Amygdala (tissue), 56 donors: ENCODE results near the gene UBASH3A.

Experiments used
- DNase-seq, 56 donors: peaks; one replicate each; lab custom pipeline; 2025; lab: John Stamatoyannopoulos, UW

The UBASH3A gene, protein sequence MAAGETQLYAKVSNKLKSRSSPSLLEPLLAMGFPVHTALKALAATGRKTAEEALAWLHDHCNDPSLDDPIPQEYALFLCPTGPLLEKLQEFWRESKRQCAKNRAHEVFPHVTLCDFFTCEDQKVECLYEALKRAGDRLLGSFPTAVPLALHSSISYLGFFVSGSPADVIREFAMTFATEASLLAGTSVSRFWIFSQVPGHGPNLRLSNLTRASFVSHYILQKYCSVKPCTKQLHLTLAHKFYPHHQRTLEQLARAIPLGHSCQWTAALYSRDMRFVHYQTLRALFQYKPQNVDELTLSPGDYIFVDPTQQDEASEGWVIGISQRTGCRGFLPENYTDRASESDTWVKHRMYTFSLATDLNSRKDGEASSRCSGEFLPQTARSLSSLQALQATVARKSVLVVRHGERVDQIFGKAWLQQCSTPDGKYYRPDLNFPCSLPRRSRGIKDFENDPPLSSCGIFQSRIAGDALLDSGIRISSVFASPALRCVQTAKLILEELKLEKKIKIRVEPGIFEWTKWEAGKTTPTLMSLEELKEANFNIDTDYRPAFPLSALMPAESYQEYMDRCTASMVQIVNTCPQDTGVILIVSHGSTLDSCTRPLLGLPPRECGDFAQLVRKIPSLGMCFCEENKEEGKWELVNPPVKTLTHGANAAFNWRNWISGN

DNA sequence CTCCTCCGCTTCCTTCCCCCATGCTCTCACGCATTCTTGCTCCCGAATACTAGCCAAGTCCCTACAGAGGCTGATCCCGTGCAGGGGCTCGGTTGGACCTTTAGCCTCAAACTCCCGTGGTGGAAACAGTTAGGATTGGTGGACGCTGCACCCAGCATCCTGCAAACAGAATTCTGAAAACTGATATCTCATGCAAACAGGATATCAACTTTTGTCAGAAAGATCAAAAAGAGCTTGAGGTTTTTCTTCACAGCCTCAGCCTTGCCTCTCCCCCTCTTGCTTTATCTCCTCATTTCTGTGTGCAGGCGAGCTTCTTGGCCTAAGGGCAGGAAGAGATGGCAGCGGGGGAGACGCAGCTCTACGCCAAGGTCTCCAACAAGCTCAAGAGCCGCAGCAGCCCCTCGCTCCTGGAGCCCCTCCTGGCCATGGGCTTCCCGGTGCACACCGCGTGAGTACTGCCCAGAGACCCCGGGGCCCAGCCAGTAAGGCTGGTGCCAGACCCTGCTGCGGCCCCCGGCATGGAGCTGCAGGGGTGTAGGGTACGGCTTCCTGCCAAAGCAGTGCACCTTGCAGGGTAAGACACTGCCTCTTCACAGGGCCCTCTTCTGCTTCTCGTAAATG is at the start of gene UBASH3A:
Gene UBASH3A (plus strand): TSS at position 292 of the 621 bp plus-strand sequence. CDS start 44 bp downstream, at position 336.
- DNase-seq, result no peak

DNA sequence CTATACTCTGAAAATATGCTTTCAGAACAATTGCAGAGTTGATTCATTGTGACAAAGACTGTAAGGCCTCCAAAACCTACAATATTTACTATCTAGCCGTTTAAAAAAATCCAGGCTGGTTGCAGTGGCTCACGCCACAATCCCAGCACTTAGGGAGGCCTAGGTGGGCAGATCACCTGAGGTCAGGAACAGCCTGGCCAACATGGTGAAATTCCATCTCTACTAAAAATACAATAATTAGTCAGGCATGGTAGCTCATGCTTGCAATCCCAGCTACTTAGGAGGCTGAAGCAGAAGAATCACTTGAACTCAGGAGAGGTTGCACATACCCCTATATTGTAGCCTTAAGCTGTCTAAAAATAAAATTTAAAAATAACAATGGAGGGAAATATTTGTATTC is 47.7 kb upstream of the UBASH3A start:
- no peak for DNase-seq

DNA sequence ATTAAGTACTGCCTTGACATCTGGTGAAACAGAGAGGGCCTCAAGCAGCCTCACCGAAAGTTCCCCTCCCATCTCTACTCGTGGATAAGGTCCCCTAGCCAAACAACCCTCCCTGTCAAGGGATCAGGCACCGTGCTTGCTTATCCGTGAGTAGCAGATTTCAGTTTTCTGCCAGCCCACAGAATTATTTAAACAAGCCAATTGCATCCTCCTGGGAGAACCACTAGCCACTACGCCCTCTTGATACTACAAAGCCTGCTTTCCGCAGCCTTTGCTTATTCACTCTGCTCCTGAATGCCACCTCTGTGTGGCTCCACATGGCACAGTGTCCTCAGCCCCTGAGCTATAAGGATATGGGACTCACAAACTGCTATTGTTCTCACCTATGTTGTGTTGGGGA is 47.1 kb upstream of the UBASH3A start:
- DNase-seq, result no peak

DNA sequence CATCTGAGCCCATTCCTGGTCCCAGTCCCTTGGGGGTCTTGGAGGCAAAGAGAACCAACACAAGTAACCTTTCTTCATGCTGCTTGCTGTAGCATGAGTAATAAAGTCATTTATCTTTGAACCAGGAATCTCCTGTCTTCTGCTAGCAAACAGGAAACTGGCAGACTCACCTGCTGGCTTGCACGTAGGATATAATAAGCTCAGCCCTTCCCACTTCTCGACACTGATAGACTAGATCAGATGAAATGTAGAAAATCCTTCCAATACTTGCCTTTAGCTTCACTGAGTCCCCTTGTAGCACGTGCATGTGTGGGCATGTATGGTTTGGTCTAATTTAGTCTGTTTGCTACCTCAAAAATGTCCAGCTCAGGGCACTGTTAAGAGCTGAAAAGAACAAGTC is 46.4 kb upstream of the UBASH3A start:
- no peak for DNase-seq

DNA sequence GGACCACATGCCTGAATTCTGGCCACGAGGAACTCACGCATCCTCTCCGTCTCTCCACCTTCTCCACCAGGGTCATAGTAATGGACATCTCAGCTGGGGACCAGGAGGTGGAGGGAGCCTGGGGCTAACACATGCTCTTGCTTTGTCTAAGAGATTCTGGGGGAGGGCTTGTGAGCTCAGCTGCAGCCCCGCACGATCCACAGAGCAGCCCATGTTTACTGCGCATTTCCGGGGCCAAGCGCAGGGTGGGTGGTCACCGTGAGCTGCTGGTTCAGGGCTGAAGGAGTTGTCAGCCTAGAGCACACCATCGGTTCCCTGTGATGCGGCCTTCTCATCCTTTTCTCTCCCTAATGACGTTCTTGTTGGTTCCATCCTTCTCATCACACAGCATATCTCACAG is 45.4 kb upstream of the UBASH3A start:
- no peak for DNase-seq

DNA sequence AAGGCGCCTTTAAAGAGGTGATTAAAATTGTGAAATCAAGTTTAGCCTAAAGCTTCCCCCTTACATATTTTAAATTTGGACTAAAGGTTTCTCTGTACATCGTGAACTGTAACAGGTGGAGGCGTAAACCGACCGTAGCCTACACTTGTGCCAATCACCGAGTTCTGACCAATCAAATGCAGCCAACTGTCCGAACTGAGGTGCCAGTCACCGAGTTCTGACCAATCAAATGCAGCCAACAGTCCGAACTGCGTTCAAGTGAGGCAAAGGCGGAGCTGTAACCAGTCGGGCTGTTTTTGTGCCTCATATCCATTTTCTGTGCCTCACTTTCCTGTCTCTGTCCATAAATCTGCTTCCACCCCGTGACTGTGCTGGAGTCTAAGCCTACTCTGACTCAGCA is 44.8 kb upstream of the UBASH3A start:
- no peak for DNase-seq

DNA sequence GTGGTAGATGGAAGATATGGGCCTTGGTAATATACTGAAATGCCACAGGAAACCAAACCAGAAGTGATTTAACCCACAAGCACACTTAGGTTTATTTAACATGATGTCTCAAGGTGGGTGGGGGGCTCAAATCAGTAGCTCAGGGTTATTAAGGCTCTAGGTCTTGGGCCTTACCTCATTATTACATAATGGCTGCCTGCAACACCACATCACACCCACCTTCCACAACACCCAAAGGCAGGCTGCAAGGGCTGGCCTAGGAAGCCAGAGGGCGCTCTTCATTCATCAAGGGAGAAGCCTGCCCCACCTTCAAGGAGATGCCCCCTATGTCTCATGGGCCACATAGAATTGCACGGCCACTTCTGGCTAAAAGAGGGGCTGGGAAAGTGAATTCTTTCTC is 43.4 kb upstream of the UBASH3A start:
- no peak for DNase-seq

DNA sequence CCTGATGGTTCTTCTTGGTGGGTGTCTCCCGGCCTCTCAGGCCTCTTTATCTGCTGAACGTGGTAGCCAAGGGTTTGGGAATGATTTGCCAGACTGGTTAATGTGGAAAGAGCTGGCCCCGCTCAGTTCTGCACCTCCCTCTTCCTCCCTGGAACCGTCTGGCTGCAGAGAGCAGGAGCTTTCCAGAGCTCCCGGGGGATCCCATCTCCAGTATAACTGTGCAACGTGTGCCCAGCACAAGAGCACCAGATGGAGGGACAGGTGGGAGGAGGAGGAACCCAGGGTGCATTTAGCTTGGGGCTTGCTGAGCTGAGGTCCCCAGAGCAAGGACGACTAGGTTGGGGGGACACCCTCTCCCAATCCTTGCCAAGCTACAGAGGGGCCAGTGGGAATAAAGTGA is 42.4 kb upstream of the UBASH3A start:
- DNase-seq, result no peak

DNA sequence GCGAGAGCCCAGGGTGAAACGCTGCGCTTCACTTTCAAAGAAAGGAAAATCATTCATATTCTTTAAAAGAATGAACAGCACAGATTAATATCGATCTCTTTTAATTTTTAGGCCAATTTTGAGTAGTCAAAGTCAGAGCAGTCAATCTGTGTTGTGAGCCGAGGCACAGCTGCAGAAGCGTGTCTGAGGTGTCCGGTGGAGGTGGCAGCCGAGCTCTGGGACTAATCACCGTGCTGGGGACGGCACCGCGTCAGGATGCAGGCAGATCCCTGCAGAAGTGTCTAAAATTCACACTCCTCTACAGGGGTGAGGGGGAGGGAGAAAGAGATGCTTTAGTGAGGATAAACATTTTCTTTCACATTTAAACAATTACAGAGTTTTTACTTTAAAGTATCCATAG is 41.5 kb upstream of the UBASH3A start:
- no peak for DNase-seq

DNA sequence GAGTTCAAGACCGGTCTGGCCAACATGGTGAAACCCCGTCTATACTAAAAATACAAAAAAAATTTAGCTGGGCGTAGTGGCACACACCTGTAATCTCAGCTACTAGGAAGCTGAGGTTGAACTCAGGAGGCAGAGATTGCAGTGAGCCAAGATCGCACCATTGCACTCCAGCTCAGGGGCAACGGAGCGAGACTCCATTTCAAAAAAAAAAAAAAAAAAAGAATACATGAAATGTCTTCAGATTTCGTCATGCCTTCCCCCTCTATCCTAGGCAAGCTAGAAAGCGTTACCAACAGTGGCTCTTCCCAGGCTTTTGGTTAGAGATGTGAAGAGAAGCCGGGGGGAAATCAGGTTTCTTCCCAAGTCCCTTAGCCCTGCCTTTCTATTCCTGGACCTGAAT is 41.0 kb upstream of the UBASH3A start:
- no peak for DNase-seq

DNA sequence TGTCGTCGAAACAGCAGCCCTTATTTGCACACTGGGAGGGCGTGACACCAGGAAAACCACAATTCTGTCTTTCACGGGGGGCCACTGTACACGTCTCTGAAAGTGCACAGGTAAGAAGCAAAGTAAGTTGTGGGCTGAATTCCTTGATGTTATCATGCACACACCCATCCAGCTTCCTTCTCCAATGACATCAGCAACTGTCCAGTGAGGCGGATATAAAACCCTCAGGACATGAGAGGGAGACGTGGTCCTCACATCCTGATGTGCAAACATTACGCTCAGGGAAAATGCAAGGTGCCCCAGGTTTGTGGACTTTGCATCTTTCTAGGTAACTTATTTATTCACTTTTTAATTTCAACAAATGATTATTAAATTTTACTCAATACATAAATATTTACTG is 40.4 kb upstream of the UBASH3A start:
- no peak for DNase-seq

DNA sequence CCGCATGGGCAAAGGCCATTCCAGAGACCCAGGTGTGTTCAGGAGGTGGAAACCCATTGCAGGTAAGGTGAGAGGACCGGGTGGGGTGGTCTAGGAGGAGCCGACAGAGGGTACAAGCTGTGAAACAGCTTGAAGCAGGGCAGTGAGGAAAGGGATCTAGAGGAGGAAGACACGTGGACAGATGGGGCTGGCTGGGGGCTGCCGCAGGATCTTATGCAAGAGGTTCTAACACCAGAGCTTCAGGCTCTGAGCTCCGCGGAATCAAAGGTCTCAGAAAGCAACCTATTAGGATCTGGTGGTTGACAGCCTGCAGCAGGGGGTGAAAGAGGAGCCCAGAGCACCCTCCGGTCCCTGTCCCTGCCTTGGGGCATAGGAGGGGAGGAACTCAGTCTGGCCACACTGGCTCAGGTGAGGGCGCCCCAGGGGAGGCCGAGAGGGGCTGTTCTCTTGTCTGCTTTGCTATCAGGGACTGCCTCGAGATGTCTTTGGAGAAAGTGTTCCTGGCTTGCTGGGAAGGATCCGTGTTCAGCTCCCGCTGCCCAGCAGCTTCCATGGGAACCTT is 39.3 kb upstream of the UBASH3A start:
- no peak for DNase-seq

DNA sequence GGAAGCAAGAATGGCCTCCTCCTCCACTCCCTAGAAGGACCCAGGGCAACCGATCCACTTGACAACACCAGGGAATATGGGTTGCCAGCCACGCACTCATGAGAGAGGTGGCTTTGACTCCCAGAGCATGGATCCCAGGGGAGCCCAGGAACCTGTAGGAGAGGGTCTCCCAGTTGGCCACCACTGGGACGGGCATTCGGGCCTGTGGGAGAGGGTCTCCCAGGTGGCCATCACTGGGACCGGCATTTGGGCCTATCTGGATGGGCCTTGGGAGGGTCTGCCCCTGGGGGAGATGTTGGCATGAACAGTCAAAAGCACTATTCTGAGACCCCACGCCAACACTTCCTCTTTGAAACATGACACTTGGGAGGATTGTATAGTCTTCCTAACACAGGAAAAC is 37.9 kb upstream of the UBASH3A start:
- no peak for DNase-seq

DNA sequence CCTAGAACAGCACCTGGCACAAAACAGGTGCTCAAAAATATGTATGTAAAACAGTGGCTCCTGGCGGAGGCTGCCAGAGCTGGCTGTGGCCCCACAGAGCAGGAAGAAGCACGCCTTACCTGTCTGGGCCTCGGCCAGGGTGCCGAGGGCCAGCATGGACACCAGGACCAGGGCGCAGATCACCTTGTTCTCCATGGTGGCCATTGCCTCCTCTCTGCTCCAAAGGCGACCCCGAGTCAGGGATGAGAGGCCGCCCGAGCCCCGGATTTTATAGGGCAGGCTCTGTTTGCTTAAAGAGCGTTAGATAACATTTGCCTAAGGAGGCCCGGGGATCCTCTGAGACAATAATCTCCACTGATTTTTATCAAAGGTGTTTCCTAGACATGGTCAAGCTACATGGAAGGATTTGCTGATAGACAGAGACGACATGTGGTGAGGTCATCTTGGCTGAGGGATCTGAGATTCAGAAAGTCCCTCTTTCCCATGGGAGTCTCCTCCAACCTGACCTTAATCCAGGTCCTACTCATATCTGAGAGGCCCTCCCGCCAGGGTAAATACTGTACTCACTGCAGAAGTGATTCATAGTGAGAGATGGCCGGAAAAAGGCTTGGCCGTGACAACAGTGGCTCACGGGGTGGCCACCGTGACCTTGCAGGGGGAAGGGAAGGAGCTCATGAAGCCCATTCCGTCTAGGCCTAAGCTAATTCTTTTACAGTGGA is 37.3 kb upstream of the UBASH3A start, which contains the start of gene TFF1:
Gene TFF1 (minus strand): TSS at position 244 of the 719 bp plus-strand sequence. CDS start 40 bp downstream, at position 204.
- no peak for DNase-seq

DNA sequence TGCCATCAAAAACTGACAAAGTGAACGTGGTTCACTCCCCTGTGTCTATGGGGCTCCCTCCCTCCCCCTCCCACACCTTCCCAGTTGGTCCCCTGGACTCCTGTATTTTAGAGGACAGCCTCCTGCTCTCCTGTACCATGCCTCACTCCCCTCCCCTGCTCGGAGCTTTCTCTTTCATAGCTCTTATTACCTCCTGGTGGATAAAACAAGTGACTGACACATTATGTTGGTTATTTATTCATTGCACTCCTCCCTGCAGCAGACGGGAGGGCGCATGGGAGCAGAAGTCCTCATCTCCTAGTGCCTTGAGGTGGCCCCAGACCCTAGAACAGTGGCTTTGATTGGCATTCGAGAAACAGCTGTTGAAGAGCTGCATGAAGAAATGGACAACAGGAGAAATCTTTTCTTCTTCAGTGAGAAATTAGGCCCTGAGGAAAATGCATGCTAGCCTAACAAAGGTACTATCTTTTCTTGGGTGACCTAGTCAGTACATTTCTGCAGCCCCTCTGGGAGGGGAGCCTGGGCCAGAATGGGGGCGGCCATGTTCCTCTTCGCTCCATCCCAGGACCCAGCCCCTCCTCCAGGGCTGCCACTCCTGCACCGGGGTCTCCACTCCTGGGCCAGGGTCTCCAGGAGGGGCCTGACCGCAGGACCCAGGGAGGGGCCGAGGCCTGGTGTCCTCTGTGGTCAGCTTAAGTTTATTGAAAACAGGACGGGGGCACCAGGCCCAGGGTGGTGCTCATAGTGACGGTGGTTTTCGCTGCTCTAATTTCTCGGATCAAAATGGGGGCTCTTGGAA is 36.1 kb upstream of the UBASH3A start:
- no peak for DNase-seq

DNA sequence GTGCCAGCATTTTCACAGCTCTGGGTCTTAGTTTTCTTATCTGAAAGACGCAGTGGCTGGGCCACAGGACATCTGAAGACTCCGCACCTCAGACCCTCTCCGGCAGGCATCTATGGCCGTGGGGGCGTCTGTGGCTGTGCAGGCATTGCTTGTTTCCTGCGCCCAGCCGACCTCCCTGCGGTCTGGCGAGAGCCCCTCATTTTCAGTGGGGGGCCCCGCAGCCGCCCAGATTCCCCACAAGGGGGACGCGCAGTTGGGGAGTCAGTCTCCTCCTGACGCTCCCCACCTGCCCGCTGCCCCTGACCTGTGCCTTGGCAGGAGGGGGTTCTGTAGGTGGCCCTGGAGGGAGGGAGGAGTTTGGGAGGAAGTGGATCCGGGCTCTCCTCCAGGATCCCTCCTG is 33.9 kb upstream of the UBASH3A start:
- DNase-seq, result no peak

DNA sequence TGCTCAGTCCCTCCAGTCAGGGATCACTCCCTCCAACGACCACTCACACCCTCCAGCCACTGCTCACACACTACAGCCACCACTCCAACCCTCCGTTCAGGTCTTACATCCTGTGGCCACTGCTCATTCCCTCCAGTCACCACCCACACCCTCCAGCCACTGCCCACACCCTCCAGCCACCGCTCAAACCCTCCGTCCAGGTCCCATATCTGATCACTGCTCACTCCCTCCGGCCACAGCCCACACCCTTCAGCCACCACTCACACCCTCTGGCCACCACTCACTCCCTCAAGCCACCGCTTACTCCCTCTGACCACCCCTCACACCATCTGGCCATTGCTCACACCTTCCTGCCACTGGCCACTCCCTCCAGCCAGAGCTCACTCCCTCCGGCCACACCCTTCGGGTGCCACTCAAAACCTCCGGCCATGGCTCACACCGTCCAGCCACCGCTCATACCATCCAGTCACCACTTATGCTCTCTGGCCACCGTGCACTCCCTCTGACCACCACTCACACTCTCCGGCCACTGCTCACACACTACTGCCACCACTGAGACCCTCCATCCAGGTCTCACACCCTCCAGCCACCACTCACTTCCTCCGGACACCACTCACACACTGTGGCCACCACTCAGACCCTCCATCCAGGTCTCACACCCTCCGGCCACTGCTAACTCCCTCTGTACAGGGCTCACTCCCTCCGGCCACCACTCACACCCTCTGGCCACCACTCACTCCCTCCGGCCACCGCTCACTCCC is 32.6 kb upstream of the UBASH3A start:
- no peak for DNase-seq

DNA sequence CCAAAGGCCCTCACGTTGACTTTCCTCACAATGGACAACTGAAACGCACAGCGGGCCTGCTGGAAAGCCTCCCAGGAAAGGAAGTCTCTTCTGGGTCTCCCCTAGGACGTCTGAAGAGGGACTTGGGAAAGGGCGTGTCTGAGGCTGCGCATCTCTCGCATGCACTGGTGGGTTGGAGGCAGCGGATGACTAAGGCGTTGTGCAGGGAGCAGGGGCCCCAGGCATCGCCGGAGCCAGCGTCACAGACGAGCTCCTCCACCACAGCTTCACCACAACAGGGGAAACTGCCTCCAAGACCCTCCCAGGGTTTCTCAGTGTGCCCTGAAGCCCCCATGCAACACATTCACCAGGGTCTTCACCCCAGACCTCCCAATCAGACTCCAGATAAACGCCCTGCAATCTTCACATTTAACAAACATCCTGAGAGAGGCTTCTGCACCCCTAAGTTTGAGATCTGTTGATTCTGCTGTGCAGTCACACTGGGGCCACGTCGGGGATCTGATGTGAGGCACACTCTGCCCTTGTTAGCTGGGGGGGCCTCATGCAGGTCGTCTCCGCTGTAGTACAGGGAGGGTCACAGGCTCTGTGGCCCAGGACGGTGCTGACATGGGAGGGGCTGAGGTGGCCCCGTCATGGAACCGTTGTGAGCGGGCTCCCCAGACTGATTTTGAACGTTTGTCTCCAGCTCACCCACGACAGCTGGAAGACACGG is 30.4 kb upstream of the UBASH3A start:
- no peak for DNase-seq
